GM12891 (cell line): ENCODE data around the gene LEPROT.

Experiments used
- POLR2A ChIP-seq: IDR thresholded peaks from 2 replicates; pipeline ENCODE4 v1.6.1; 2011; ENCODE audit warnings: low read depth, low read length, control low read depth
- POU2F2 ChIP-seq: IDR thresholded peaks from 2 replicates; pipeline ENCODE4 v1.6.1; 2011; ENCODE audit warnings: low read depth, mild to moderate bottlenecking, control low read depth, low read length, moderate library complexity

DNA sequence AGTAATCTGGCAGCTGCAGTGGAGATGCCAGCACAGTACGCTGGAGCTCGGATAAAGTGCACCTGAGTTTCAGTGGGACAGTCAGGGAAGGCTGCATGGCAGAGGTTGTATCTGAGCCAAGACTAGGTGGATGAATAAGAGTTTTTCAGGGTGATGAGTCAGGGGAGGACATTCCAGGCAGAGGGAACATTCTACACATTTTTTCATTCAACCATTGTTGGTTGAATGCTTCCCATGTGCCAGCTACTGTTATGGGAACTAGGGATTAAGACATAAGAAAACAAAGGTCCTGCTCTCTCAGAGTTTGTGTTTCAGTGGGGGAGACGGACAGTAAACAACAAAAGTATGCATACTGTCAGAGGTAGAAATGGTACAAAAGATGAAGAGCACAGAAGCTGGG lies 5.2 kb downstream of the LEPROT start:
- TF ChIP-seq POLR2A (no peak), POU2F2 (no peak)
